WTC11 (cell line): ENCODE results near the gene NUAK2. TPM values are rescaled to one million over a fixed set of nuclear protein-coding genes. Genes with fewer than 3 reads are reported as not detected.

Experiments used
- ATAC-seq: fragments of 200-7000 bp; cut with Tn5 transposase; 2 replicates; pipeline ENCODE4 v1.10.0; 2021; ENCODE audit warnings: mild to moderate bottlenecking, moderate library complexity
- CTCF ChIA-PET: fragments of 300-600 bp; sonication (Branson Sonifier 250); formaldehyde crosslinking; loops from one replicate; lab custom pipeline; 2021; ENCODE audit warnings: antibody characterized with exemption; lab: Charles Lee
- POLR2A ChIA-PET: fragments of 350-600 bp; sonication (Branson Sonifier 250); formaldehyde crosslinking; loops from one replicate; lab custom pipeline; 2021; ENCODE audit warnings: antibody characterized with exemption; lab: Charles Lee
- DNase-seq: peaks from one replicate; pipeline ENCODE4 v3.0.0; 2021; ENCODE audit warnings: low spot score
- H3K27ac Mint-ChIP-seq: 2 replicates; pipeline ENCODE4 v1.8.0; 2021; ENCODE audit warnings: mixed read lengths
- H3K27me3 Mint-ChIP-seq: 2 replicates; pipeline ENCODE4 v1.8.0; 2021; ENCODE audit warnings: low read depth, mild to moderate bottlenecking, moderate library complexity, mixed read lengths
- H3K36me3 Mint-ChIP-seq: 2 replicates; pipeline ENCODE4 v1.8.0; 2021; ENCODE audit warnings: mixed read lengths
- H3K4me1 Mint-ChIP-seq: 2 replicates; pipeline ENCODE4 v1.8.0; 2022; ENCODE audit warnings: mixed read lengths
- H3K4me3 Mint-ChIP-seq: 2 replicates; pipeline ENCODE4 v1.8.0; 2021; ENCODE audit warnings: mild to moderate bottlenecking, moderate library complexity, mixed read lengths
- H3K9me3 Mint-ChIP-seq: 2 replicates; pipeline ENCODE4 v1.8.0; 2021; ENCODE audit warnings: mixed read lengths
- AR ChIP-seq: fragments of 250-450 bp; sonication (Bioruptor Pico); IDR thresholded peaks from 2 replicates; pipeline ENCODE4 v1.9.0; 2021; ENCODE audit warnings: mild to moderate bottlenecking
- CBFB ChIP-seq: sonication (generic); formaldehyde crosslinking; IDR thresholded peaks from 2 replicates; pipeline ENCODE4 v1.8.1; 2022; ENCODE audit warnings: mild to moderate bottlenecking, low read depth, missing genetic modification reagents
- CDX4 ChIP-seq: fragments of 250-450 bp; sonication (Bioruptor Pico); IDR thresholded peaks from 2 replicates; pipeline ENCODE4 v1.9.0; 2021; ENCODE audit warnings: moderate library complexity, mild to moderate bottlenecking, inconsistent platforms, borderline replicate concordance
- CREB1 ChIP-seq: sonication (generic); formaldehyde crosslinking; IDR thresholded peaks from 2 replicates; pipeline ENCODE4 v1.8.0; 2023; ENCODE audit warnings: mild to moderate bottlenecking, missing genetic modification reagents
- E2F5 ChIP-seq: sonication (generic); formaldehyde crosslinking; IDR thresholded peaks from 2 replicates; pipeline ENCODE4 v1.8.1; 2022; ENCODE audit warnings: mild to moderate bottlenecking, moderate library complexity, missing genetic modification reagents
- FOXJ3 ChIP-seq: sonication (generic); formaldehyde crosslinking; IDR thresholded peaks from 2 replicates; pipeline ENCODE4 v1.9.0; 2021; ENCODE audit warnings: missing genetic modification reagents, mild to moderate bottlenecking, borderline replicate concordance
- GTF2I ChIP-seq: fragments of 250-450 bp; sonication (Bioruptor Pico); conservative IDR thresholded peaks from 2 replicates; pipeline ENCODE4 v1.4.0; 2021; ENCODE audit warnings: mild to moderate bottlenecking
- MLX ChIP-seq: sonication (generic); formaldehyde crosslinking; IDR thresholded peaks from 2 replicates; pipeline ENCODE4 v1.8.1; 2023; ENCODE audit warnings: mild to moderate bottlenecking, missing genetic modification reagents, moderate library complexity
- MXD4 ChIP-seq: fragments of 250-450 bp; sonication (Bioruptor Pico); IDR thresholded peaks from 2 replicates; pipeline ENCODE4 v1.8.0; 2021; ENCODE audit warnings: mild to moderate bottlenecking, moderate library complexity, borderline replicate concordance
- NFYB ChIP-seq: sonication (generic); formaldehyde crosslinking; conservative IDR thresholded peaks from 2 replicates; pipeline ENCODE4 v1.8.0; 2022; ENCODE audit warnings: low read depth, missing genetic modification reagents
- OVOL2 ChIP-seq: fragments of 250-450 bp; sonication (Bioruptor Pico); IDR thresholded peaks from 2 replicates; pipeline ENCODE4 v1.9.0; 2021; ENCODE audit warnings: mild to moderate bottlenecking, borderline replicate concordance
- PREB ChIP-seq: sonication (generic); formaldehyde crosslinking; IDR thresholded peaks from 2 replicates; pipeline ENCODE4 v1.8.1; 2022; ENCODE audit warnings: mild to moderate bottlenecking, missing genetic modification reagents, moderate library complexity, borderline replicate concordance
- RELA ChIP-seq: sonication (generic); formaldehyde crosslinking; IDR thresholded peaks from 2 replicates; pipeline ENCODE4 v1.8.1; 2022; ENCODE audit warnings: missing genetic modification reagents, mild to moderate bottlenecking, borderline replicate concordance
- SMAD3 ChIP-seq: sonication (generic); formaldehyde crosslinking; IDR thresholded peaks from 2 replicates; pipeline ENCODE4 v1.8.0; 2022; ENCODE audit warnings: missing genetic modification reagents, mild to moderate bottlenecking, borderline replicate concordance
- SP1 ChIP-seq: sonication (generic); formaldehyde crosslinking; conservative IDR thresholded peaks from 2 replicates; pipeline ENCODE4 v1.8.1; 2022; ENCODE audit warnings: missing genetic modification reagents
- TEAD4 ChIP-seq: sonication (generic); formaldehyde crosslinking; IDR thresholded peaks from 2 replicates; pipeline ENCODE4 v1.8.0; 2022; ENCODE audit warnings: mild to moderate bottlenecking, missing genetic modification reagents
- ZNF219 ChIP-seq: sonication (generic); formaldehyde crosslinking; IDR thresholded peaks from 2 replicates; pipeline ENCODE4 v1.8.0; 2023; ENCODE audit warnings: missing genetic modification reagents, mild to moderate bottlenecking, borderline replicate concordance
- ZNF317 ChIP-seq: sonication (generic); formaldehyde crosslinking; IDR thresholded peaks from 2 replicates; pipeline ENCODE4 v1.8.1; 2023; ENCODE audit warnings: low read depth, mild to moderate bottlenecking, moderate library complexity, missing genetic modification reagents, borderline replicate concordance
- ZNF396 ChIP-seq: fragments of 250-450 bp; sonication (Bioruptor Pico); IDR thresholded peaks from 2 replicates; pipeline ENCODE4 v1.8.0; 2021; ENCODE audit warnings: mild to moderate bottlenecking, moderate library complexity, borderline replicate concordance
- ZNF416 ChIP-seq: fragments of 250-450 bp; sonication (Bioruptor Pico); IDR thresholded peaks from 2 replicates; pipeline ENCODE4 v1.9.0; 2021; ENCODE audit warnings: mild to moderate bottlenecking, inconsistent platforms
- ZNF423 ChIP-seq: fragments of 250-450 bp; sonication (Bioruptor Pico); IDR thresholded peaks from 2 replicates; pipeline ENCODE4 v2.1.2; 2022; ENCODE audit warnings: mild to moderate bottlenecking, moderate library complexity
- ZNF512 ChIP-seq: sonication (generic); formaldehyde crosslinking; IDR thresholded peaks from 2 replicates; pipeline ENCODE4 v1.8.1; 2022; ENCODE audit warnings: missing genetic modification reagents, borderline replicate concordance
- ZNF532 ChIP-seq: fragments of 250-450 bp; sonication (Bioruptor Pico); IDR thresholded peaks from 2 replicates; pipeline ENCODE4 v1.9.0; 2021; ENCODE audit warnings: mild to moderate bottlenecking, borderline replicate concordance
- ZNF671 ChIP-seq: fragments of 250-450 bp; sonication (Bioruptor Pico); IDR thresholded peaks from 2 replicates; pipeline ENCODE4 v1.8.0; 2021; ENCODE audit warnings: mild to moderate bottlenecking
- total RNA-seq: library from RNA; stranded (reverse); gene quantifications from 3 replicates; pipeline ENCODE4 v1.2.3, GENCODE V29; 2021

The NUAK2 gene
- total RNA-seq, 1 experiment from 2014 or later = 8.7 TPM

GRCh38 chr1:205343431-205344065, 22.0 kb upstream of the NUAK2 start (continued):
- TF ChIP-seq CDX4 = no peak
- no peak for TF ChIP-seq SP1 (CRISPR knock-in tag)
- TF ChIP-seq FOXJ3 (CRISPR knock-in tag) = no peak
- no peak for TF ChIP-seq ZNF396 (CRISPR knock-in tag)
- TF ChIP-seq AR = no peak
- no peak for TF ChIP-seq OVOL2 (CRISPR knock-in tag)
- TF ChIP-seq PREB (CRISPR knock-in tag) = no peak
- TF ChIP-seq RELA (CRISPR knock-in tag) = no peak; the same call in 1 of the 2 replicates
- TF ChIP-seq ZNF423 (CRISPR knock-in tag) = no peak
- no peak for TF ChIP-seq ZNF512 (CRISPR knock-in tag)
- no peak for TF ChIP-seq MLX (CRISPR knock-in tag)
- no peak for TF ChIP-seq NFYB (CRISPR knock-in tag)
- TF ChIP-seq SMAD3 = no peak
- TF ChIP-seq ZNF532 (CRISPR knock-in tag) = no peak
- TF ChIP-seq, all 79 proteins: peak for 4

GRCh38 chr1:205342986-205343385, 21.4 kb upstream of the NUAK2 start:
- DNase-seq = no peak
- no peaks in the 10 kb centered on the region for H3K9me3 Mint-ChIP-seq
- peak overlapping the region; percentile 72 for H3K4me3 Mint-ChIP-seq
- H3K27ac Mint-ChIP-seq = no peak overlapping the region
- ATAC-seq = no peak
- peaks cover 25% of the 10 kb centered on the region for H3K4me1 Mint-ChIP-seq
- H3K27me3 Mint-ChIP-seq = peaks cover 58% of the 10 kb centered on the region
- CTCF ChIA-PET = interaction anchor here (0.6 to 2.1 kb wide), 2 partner anchors 29 to 88 kb away, joined by 3 to 5 read pairs; no protein-coding TSS in a partner anchor
- no peaks in the 10 kb centered on the region for H3K36me3 Mint-ChIP-seq
- POLR2A ChIA-PET = no interaction called here
- no peak for TF ChIP-seq TEAD4 (CRISPR knock-in tag)
- no peak for TF ChIP-seq ZNF219
- TF ChIP-seq ZNF416 (CRISPR knock-in tag) = no peak
- no peak for TF ChIP-seq CBFB (CRISPR knock-in tag)
- no peak for TF ChIP-seq CREB1 (CRISPR knock-in tag)
- TF ChIP-seq ZNF671 (CRISPR knock-in tag) = no peak
- no peak for TF ChIP-seq MXD4 (CRISPR knock-in tag)
- no peak for TF ChIP-seq ZNF317 (CRISPR knock-in tag)
- no peak for TF ChIP-seq E2F5 (CRISPR knock-in tag)
- TF ChIP-seq GTF2I (CRISPR knock-in tag) = no peak
